Uterus (tissue), 4 donors: ENCODE measurements around the gene ARSI. TPM values are rescaled to one million over a fixed set of nuclear protein-coding genes. Genes with fewer than 3 reads are reported as not detected.
A peak's percentile ranks its signal among the peaks of the same experiment; 100 is the strongest.

ENCODE experiments used
- DNase-seq, 2 donors: peaks; one replicate each; pipeline ENCODE4 v3.0.0-alpha.2; 2019 to 2020
- H3K27ac ChIP-seq, 2 donors: fragments of 200-600 bp; sonication (generic); 1 replicate in 1 of 2; 2 replicates in 1 of 2; pipeline ENCODE4 v1.5.1; 2016 to 2018
- H3K27me3 ChIP-seq, 2 donors: fragments of 200-600 bp; sonication (generic); one replicate each; pipeline ENCODE4 v1.5.1; 2018 to 2019; ENCODE audit warnings: control low read depth in 1 of 2
- H3K36me3 ChIP-seq, 2 donors: fragments of 200-600 bp; sonication (generic); one replicate each; pipeline ENCODE4 v1.5.1; 2019; ENCODE audit warnings: control low read depth in 1 of 2
- H3K4me1 ChIP-seq, 2 donors: fragments of 200-600 bp; sonication (generic); one replicate each; pipeline ENCODE4 v1.5.1; 2018 to 2019; ENCODE audit warnings: control low read depth in 1 of 2
- H3K4me3 ChIP-seq, 2 donors: fragments of 200-600 bp; sonication (generic); 1 replicate in 1 of 2; 2 replicates in 1 of 2; pipeline ENCODE4 v1.5.1; 2018 to 2019; ENCODE audit warnings: mild to moderate bottlenecking in 1 of 2
- H3K9me3 ChIP-seq, 2 donors: fragments of 200-600 bp; sonication (generic); one replicate each; pipeline ENCODE4 v1.5.1; 2019; ENCODE audit warnings: control low read depth in 1 of 2
- CTCF ChIP-seq, 4 experiments: fragments of 200-600 bp in 2 of 4; fragments of 450-650 bp in 2 of 4; sonication (generic) in 2 of 4; IDR thresholded peaks; one replicate each; pipeline ENCODE4 v1.5.1; 2016 to 2019; ENCODE audit warnings: antibody characterized with exemption in 4 of 4, mild to moderate bottlenecking in 2 of 4, moderate library complexity in 1 of 4
- POLR2A ChIP-seq, 2 donors: fragments of 450-650 bp; IDR thresholded peaks; one replicate each; pipeline ENCODE4 v1.6.1; 2016; ENCODE audit warnings: antibody characterized with exemption in 2 of 2, mild to moderate bottlenecking in 1 of 2, moderate library complexity in 1 of 2
- intact Hi-C: fragments of 100-400 bp; cut with DNase I; formaldehyde crosslinking; loops from one replicate; pipeline ENCODE4 v1.15.1; 2023; ENCODE audit warnings: low total_unique reads
- total RNA-seq, 4 donors: library from RNA; depleted of rRNA in 3 of 4; stranded (reverse); fragments of >200 nt in 3 of 4; gene quantifications; one replicate each; pipeline versions ENCODE4 v1.1.0 to v1.2.4, GENCODE V29; 2014 to 2023
- donor health status: DM: yes; HTN: yes; CAD: no.

The ARSI gene
- total RNA-seq, 4 donors from 2014 or later: 4.3 to 15.1 (median 5.7) TPM

GRCh38 chr5:150310246-150310645, 7.5 kb upstream of the ARSI start:
- Histone ChIP-seq H3K27ac (no peak overlapping the region), H3K36me3 (no peaks in the 10 kb centered on the region), H3K27me3 (no peaks in the 10 kb centered on the region), H3K9me3 (no peaks in the 10 kb centered on the region), H3K4me3 (no peak overlapping the region), H3K4me1 (no peaks in the 10 kb centered on the region)
- no peak for DNase-seq
- intact Hi-C loops: no loop called here
- TF ChIP-seq POLR2A (IDR thresholded peaks at IDR 0.05) (no peak), CTCF (IDR thresholded peaks at IDR 0.05) (no peak)

GRCh38 chr5:150309886-150310239, 7.2 kb upstream of the ARSI start:
- H3K4me3 ChIP-seq: no peak overlapping the region
- intact Hi-C loops: no loop called here
- H3K27ac ChIP-seq: no peak overlapping the region
- no peaks in the 10 kb centered on the region for H3K4me1 ChIP-seq
- H3K9me3 ChIP-seq: no peaks in the 10 kb centered on the region
- no peaks in the 10 kb centered on the region for H3K36me3 ChIP-seq
- no peak for DNase-seq
- TF ChIP-seq POLR2A (IDR thresholded peaks at IDR 0.05) (no peak), CTCF (IDR thresholded peaks at IDR 0.05) (no peak)
- H3K27me3 ChIP-seq: no peaks in the 10 kb centered on the region

- H3K27me3 ChIP-seq: no peaks in the 10 kb centered on the region
- no peak overlapping the region for H3K4me3 ChIP-seq
- H3K36me3 ChIP-seq: no peaks in the 10 kb centered on the region
- DNase-seq: no peak
- intact Hi-C loops: no loop called here
- peaks cover 0 to 4% of the 10 kb centered on the region in 2 donors for H3K4me1 ChIP-seq
- no peak overlapping the region for H3K27ac ChIP-seq
- H3K9me3 ChIP-seq: no peaks in the 10 kb centered on the region
- TF ChIP-seq CTCF (IDR thresholded peaks at IDR 0.05): no peak
- TF ChIP-seq POLR2A (IDR thresholded peaks at IDR 0.05): no peak
Observed at GRCh38 chr5:150309101-150309885, 6.6 kb upstream of the ARSI start.

GRCh38 chr5:150307617-150308426, 5.1 kb upstream of the ARSI start:
- TF ChIP-seq CTCF (IDR thresholded peaks at IDR 0.05): no peak
- no peak for TF ChIP-seq POLR2A (IDR thresholded peaks at IDR 0.05)
- H3K9me3 ChIP-seq: no peaks in the 10 kb centered on the region
- no peak overlapping the region for H3K4me3 ChIP-seq
- H3K4me1 ChIP-seq: peaks cover 2 to 4% of the 10 kb centered on the region in 2 donors
- DNase-seq: no peak
- H3K27ac ChIP-seq: peak overlapping the region in 1 of 2 donors; percentile 30
- H3K36me3 ChIP-seq: no peaks in the 10 kb centered on the region
- intact Hi-C loops: no loop called here
- no peaks in the 10 kb centered on the region for H3K27me3 ChIP-seq

GRCh38 chr5:150306775-150307174, 4.1 kb upstream of the ARSI start:
- Histone ChIP-seq H3K4me3 (no peak overlapping the region), H3K4me1 (peaks cover 4 to 13% of the 10 kb centered on the region in 2 donors), H3K27ac (peak overlapping the region; percentile 30 to 85), H3K9me3 (no peaks in the 10 kb centered on the region), H3K36me3 (no peaks in the 10 kb centered on the region), H3K27me3 (no peaks in the 10 kb centered on the region)
- intact Hi-C loops: no loop called here
- TF ChIP-seq POLR2A (IDR thresholded peaks at IDR 0.05): no peak
- TF ChIP-seq CTCF (IDR thresholded peaks at IDR 0.05): no peak
- DNase-seq: no peak
